RWPE2 (cell line): ENCODE measurements around the gene TSNAX.

Experiments
- ATAC-seq: fragments of 200-7000 bp; cut with Tn5 transposase; 3 replicates; pipeline ENCODE4 v1.9.1; 2021; ENCODE audit warnings: low read depth
- DNase-seq: peaks from one replicate; pipeline ENCODE4 v3.0.0-alpha.2; 2020; ENCODE audit warnings: low spot score
- H3K27ac ChIP-seq: fragments of 450-650 bp; 2 replicates; pipeline ENCODE4 v1.5.1; 2017; ENCODE audit warnings: mild to moderate bottlenecking; ENCODE audit not compliant: poor library complexity, severe bottlenecking
- H3K27me3 ChIP-seq: fragments of 250-450 bp; sonication (Bioruptor Pico); 2 replicates; pipeline ENCODE4 v1.5.1; 2021; ENCODE audit warnings: mild to moderate bottlenecking, moderate library complexity; ENCODE audit not compliant: insufficient read depth, poor library complexity, severe bottlenecking
- H3K36me3 ChIP-seq: fragments of 250-450 bp; sonication (Bioruptor Pico); 2 replicates; pipeline ENCODE4 v1.5.1; 2020; ENCODE audit warnings: low read depth, mild to moderate bottlenecking, moderate library complexity
- H3K4me1 ChIP-seq: fragments of 250-450 bp; sonication (Bioruptor Pico); 2 replicates; pipeline ENCODE4 v1.5.1; 2021; ENCODE audit warnings: mild to moderate bottlenecking, moderate library complexity; ENCODE audit not compliant: insufficient read depth, poor library complexity, severe bottlenecking
- H3K4me3 ChIP-seq: fragments of 250-450 bp; sonication (Bioruptor Pico); 2 replicates; pipeline ENCODE4 v1.5.1; 2021; ENCODE audit warnings: mild to moderate bottlenecking, moderate library complexity; ENCODE audit not compliant: severe bottlenecking
- H3K9me3 ChIP-seq: fragments of 250-450 bp; sonication (Bioruptor Pico); 2 replicates; pipeline ENCODE4 v1.5.1; 2021; ENCODE audit warnings: mild to moderate bottlenecking, moderate library complexity; ENCODE audit not compliant: severe bottlenecking
- TF ChIP-seq, protein P1 (sequence below): fragments of 450-650 bp; IDR thresholded peaks from one replicate; pipeline ENCODE4 v1.5.1; 2017; ENCODE audit warnings: mild to moderate bottlenecking, moderate library complexity; ENCODE audit not compliant: poor library complexity, severe bottlenecking

TSNAX gene

DNA sequence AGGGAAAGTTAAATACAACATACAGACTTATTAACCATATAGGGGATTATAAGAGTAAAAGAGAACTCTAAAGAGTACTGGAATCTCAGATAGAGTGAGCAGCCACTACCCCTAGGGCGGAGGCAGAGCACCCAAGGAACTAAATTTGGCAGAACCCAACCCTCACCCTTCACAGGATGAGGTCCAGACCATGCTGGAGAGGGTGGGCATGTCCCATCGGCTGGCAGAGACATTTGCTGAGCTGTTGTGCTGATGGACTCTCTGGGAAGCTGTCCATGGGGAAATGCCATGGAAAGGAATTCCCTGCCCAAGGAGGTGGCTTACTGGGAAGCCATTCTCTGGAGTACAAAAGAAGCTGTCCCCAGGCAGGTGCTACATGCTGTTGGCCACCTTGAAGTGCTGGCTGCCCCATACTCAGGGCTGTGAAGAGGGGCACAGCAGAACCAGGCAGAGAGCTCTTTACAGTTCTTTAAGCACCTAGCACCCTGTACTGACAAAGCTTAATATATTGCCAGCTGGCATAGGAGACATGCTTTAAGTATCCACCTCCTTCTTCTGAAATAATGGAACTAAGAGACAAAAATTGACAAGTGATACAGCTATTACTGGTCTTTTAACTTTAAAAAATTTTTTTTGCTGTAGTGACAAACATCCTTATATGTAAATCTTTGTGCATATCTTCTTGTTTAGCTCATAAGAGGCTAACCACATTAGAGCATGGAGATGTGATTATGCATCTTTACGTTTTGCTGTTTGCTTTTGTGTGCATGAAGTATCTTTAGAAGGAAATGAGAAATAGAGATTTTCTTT, 29.6 kb downstream of the TSNAX start:
- TF ChIP-seq, protein P1, sequence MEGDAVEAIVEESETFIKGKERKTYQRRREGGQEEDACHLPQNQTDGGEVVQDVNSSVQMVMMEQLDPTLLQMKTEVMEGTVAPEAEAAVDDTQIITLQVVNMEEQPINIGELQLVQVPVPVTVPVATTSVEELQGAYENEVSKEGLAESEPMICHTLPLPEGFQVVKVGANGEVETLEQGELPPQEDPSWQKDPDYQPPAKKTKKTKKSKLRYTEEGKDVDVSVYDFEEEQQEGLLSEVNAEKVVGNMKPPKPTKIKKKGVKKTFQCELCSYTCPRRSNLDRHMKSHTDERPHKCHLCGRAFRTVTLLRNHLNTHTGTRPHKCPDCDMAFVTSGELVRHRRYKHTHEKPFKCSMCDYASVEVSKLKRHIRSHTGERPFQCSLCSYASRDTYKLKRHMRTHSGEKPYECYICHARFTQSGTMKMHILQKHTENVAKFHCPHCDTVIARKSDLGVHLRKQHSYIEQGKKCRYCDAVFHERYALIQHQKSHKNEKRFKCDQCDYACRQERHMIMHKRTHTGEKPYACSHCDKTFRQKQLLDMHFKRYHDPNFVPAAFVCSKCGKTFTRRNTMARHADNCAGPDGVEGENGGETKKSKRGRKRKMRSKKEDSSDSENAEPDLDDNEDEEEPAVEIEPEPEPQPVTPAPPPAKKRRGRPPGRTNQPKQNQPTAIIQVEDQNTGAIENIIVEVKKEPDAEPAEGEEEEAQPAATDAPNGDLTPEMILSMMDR, result no peak
- no peaks in the 10 kb centered on the region for H3K4me1 ChIP-seq
- peaks cover 17% of the 10 kb centered on the region for H3K36me3 ChIP-seq
- H3K4me3 ChIP-seq, result no peak overlapping the region
- DNase-seq (no peak), ATAC-seq (no peak)
- no peaks in the 10 kb centered on the region for H3K9me3 ChIP-seq
- no peaks in the 10 kb centered on the region for H3K27me3 ChIP-seq
- no peak overlapping the region for H3K27ac ChIP-seq

DNA sequence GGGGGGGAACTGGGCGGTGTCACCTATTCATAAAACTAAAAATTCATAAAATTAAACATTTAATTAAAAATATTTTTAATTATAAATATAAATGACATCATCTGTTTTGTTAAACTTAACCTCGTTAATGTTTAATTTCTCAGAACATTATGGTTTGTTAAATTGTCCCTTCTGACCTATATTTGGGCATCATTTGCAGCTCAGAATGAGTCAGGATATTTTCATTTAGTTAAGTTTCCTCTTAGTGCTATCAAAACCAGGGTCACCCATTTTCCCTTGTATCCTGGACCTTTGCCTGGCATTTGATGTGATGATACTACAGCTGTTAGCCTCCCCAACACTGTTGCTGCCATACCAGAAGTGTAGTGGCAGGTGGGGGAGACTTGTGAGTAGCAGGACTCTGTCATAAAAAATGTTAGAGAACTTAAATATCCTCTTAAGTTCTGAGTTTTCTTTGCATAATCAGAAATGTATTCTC, 30.3 kb downstream of the TSNAX start:
- Histone ChIP-seq H3K4me3 (no peak overlapping the region), H3K27ac (no peak overlapping the region), H3K9me3 (no peaks in the 10 kb centered on the region), H3K36me3 (peaks cover 19% of the 10 kb centered on the region), H3K4me1 (no peaks in the 10 kb centered on the region), H3K27me3 (no peaks in the 10 kb centered on the region)
- no peak for ATAC-seq
- no peak for DNase-seq
- TF ChIP-seq, protein P1, result no peak

DNA sequence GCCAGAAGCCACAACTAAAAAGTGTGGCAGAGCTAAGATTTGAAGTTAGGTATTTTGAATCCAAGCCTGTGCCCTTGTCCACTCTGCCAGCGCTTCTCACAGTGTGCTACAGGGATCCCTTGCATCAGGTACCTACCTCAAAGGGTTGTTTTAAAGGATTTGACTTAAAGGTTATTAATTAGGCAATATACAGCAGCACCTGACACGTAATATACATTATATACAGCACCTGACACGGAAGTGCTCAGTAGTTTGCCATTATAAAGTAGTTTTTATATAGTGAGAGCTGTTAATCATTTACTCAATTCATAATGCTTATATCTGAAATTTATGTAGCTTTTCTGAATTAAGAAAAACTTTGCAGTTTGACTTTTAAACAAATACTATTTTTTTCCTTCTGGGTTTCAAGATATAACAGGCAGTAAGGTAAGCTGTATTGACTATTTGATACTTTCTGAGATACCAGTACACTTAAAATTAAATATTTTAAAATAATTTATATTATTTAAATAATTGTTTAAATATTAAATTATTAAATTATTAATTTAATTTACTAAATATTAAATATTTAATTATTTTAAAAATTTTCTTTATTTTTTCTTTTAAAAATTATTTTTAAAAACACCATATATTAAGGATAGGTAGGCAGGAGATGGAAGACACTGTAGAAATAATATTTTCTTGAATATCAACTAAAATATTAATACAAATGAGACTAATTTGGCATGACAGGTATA, 33.3 kb downstream of the TSNAX start:
- H3K9me3 ChIP-seq, result no peaks in the 10 kb centered on the region
- ATAC-seq (no peak), DNase-seq (no peak)
- no peak overlapping the region for H3K27ac ChIP-seq
- no peak overlapping the region for H3K4me3 ChIP-seq
- TF ChIP-seq, protein P1, result no peak
- peaks cover 25% of the 10 kb centered on the region for H3K36me3 ChIP-seq
- H3K27me3 ChIP-seq, result no peaks in the 10 kb centered on the region
- no peaks in the 10 kb centered on the region for H3K4me1 ChIP-seq

DNA sequence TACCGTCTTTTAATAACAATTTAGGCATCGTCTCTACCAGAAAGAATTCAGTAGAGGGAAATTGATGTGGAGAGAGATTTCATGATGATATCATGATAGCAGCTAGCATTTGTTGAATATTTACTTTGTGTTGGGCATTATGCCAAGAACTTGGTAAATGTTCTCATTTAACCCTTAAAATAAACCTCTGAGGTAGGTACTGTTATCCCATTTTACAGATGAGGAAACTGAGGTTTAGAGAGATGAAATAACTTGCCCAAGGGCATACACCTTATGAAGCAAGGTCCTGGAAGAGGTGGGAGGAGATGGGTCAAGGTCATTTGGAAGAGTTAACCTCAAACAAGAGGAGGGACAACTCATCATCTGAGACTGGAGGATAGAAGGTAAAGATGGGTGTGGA, 34.8 kb downstream of the TSNAX start:
- no peak overlapping the region for H3K4me3 ChIP-seq
- TF ChIP-seq, protein P1, result no peak
- no peaks in the 10 kb centered on the region for H3K27me3 ChIP-seq
- no peaks in the 10 kb centered on the region for H3K9me3 ChIP-seq
- H3K36me3 ChIP-seq, result peaks cover 25% of the 10 kb centered on the region
- no peak overlapping the region for H3K27ac ChIP-seq
- no peaks in the 10 kb centered on the region for H3K4me1 ChIP-seq
- no peak for ATAC-seq
- DNase-seq, result no peak
